ENCODE measurements around the gene RHOF. TPM values are rescaled to one million over a fixed set of nuclear protein-coding genes. Genes with fewer than 3 reads are reported as not detected.

Gene RHOF
- total and polyA plus RNA-seq, 2 of the 13 experiments (the other 11 are each of a cell fraction or from before 2014, with no cell fraction given) = 14.6 to 32.2 TPM

GRCh38 chr12:121802843-121803698 is 9.6 kb upstream of the RHOF start (continued):
- TF ChIP-seq ZKSCAN5 (CRISPR knock-in tag; IDR thresholded peaks at IDR 0.05) (no peak), HIVEP1 (CRISPR knock-in tag; IDR thresholded peaks at IDR 0.05) (no peak), ZNF644 (CRISPR knock-in tag; IDR thresholded peaks at IDR 0.05; ENCODE audit: low read depth) (no peak), ONECUT2 (CRISPR knock-in tag; IDR thresholded peaks at IDR 0.05) (peak; percentile 22; the same call in 1 of the 2 replicates), RCOR2 (CRISPR knock-in tag; IDR thresholded peaks at IDR 0.05) (no peak), ZNF264 (CRISPR knock-in tag; IDR thresholded peaks at IDR 0.05) (no peak), ZNF382 (CRISPR knock-in tag; IDR thresholded peaks at IDR 0.05; ENCODE audit: borderline replicate concordance) (no peak), MAZ (IDR thresholded peaks at IDR 0.05; ENCODE audit: borderline replicate concordance, low read depth, low read length) (peak; percentile 65; the same call in 1 of the 2 replicates), MAZ (CRISPR knock-in tag; IDR thresholded peaks at IDR 0.05; ENCODE audit: low read depth) (peak; percentile 70; the same call in 1 of the 2 replicates), BRCA1 (CRISPR knock-in tag; IDR thresholded peaks at IDR 0.05) (no peak), ERF (CRISPR knock-in tag; IDR thresholded peaks at IDR 0.05) (peak; percentile 82), RARA (CRISPR knock-in tag; IDR thresholded peaks at IDR 0.05) (no peak), ZNF574 (CRISPR knock-in tag; IDR thresholded peaks at IDR 0.05) (no peak), ZBTB2 (CRISPR knock-in tag; IDR thresholded peaks at IDR 0.05; ENCODE audit: low read depth) (no peak), RBM39 (IDR thresholded peaks at IDR 0.05; ENCODE audit: low read depth, low read length, poor library complexity, severe bottlenecking) (peak; percentile 90), ATAD3A (CRISPR knock-in tag; IDR thresholded peaks at IDR 0.05) (no peak), ZNF33A (CRISPR knock-in tag; IDR thresholded peaks at IDR 0.05; ENCODE audit: borderline replicate concordance) (no peak), TFE3 (CRISPR knock-in tag; IDR thresholded peaks at IDR 0.05) (0 out of 2 replicates have a peak, but pooled peaks have one; percentile 20), THRA (CRISPR knock-in tag; IDR thresholded peaks at IDR 0.05; ENCODE audit: borderline replicate concordance) (peak; percentile 9; the same call in 1 of the 2 replicates), CENPBD1 (CRISPR knock-in tag; IDR thresholded peaks at IDR 0.05; ENCODE audit: borderline replicate concordance, low read depth) (no peak), TEAD3 (CRISPR knock-in tag; optimal IDR thresholded peaks at IDR 0.05; ENCODE audit: borderline replicate concordance) (peak; percentile 46), KLF9 (CRISPR knock-in tag; IDR thresholded peaks at IDR 0.05; ENCODE audit: low read depth) (no peak), ZNF101 (CRISPR knock-in tag; IDR thresholded peaks at IDR 0.05; ENCODE audit: borderline replicate concordance, low read depth) (no peak)

Data from HepG2 (cell line).